ENCODE data around the gene MAST4. TPM values are rescaled to one million over a fixed set of nuclear protein-coding genes. Genes with fewer than 3 reads are reported as not detected.

Gene MAST4
- total and polyA plus RNA-seq, 12 donors: 29.6 to 93.3 (median 76.6) TPM

DNA sequence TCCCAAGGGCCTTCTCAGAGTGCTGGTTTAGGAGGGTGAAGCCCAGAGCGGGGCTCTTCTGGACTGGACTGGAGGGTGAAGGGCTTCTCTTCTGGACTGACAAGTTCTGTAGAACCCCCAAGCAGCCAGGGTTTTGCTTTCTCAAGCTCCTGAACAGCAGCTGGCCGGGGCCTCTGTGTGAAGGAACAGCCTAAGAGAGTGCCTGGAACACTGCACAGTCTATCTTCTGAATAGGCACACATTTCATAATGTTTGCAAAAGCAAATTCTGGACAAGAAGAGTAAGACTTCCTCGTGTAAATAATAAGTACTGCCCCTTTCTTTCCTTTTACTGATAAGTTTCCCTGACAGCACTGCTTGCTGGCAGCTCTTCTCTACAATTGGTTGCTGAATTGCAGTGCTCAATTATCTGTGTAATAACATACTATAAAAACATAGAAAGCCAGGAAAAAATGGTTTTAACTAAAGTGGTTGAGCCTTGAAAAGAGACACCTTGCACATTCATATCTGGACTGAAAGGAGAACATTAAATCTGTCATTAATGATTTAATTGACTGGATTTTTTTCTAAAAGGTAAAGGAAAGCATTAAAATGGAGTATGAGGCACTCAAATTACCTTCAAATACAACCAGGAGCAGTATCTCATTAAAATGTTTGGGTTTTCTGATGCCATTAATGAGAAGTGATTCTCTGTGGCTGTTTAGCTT, 20.5 kb downstream of the MAST4 start:
- H3K27me3 ChIP-seq: no peaks in the 10 kb centered on the region
- ATAC-seq (peak in 6 of 8 donors; percentile 14 to 63 (median 40)), DNase-seq (no peak)
- H3K4me1 ChIP-seq: peaks cover 4 to 75% (median 27%) of the 10 kb centered on the region in 9 donors
- intact Hi-C loops (cut with DNase I): no loop called here
- H3K4me3 ChIP-seq: no peak overlapping the region
- TF ChIP-seq, protein P1, sequence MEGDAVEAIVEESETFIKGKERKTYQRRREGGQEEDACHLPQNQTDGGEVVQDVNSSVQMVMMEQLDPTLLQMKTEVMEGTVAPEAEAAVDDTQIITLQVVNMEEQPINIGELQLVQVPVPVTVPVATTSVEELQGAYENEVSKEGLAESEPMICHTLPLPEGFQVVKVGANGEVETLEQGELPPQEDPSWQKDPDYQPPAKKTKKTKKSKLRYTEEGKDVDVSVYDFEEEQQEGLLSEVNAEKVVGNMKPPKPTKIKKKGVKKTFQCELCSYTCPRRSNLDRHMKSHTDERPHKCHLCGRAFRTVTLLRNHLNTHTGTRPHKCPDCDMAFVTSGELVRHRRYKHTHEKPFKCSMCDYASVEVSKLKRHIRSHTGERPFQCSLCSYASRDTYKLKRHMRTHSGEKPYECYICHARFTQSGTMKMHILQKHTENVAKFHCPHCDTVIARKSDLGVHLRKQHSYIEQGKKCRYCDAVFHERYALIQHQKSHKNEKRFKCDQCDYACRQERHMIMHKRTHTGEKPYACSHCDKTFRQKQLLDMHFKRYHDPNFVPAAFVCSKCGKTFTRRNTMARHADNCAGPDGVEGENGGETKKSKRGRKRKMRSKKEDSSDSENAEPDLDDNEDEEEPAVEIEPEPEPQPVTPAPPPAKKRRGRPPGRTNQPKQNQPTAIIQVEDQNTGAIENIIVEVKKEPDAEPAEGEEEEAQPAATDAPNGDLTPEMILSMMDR (IDR thresholded peaks at IDR 0.05): no peak
- WGBS, 2 donors: 48 to 52% methylated on average over 3 of the region's 3 CpGs
- H3K27ac ChIP-seq: peak overlapping the region in 5 of 10 donors; percentile 1 to 42 (median 31)
- H3K9me3 ChIP-seq: no peaks in the 10 kb centered on the region
- no peaks in the 10 kb centered on the region for H3K36me3 ChIP-seq

DNA sequence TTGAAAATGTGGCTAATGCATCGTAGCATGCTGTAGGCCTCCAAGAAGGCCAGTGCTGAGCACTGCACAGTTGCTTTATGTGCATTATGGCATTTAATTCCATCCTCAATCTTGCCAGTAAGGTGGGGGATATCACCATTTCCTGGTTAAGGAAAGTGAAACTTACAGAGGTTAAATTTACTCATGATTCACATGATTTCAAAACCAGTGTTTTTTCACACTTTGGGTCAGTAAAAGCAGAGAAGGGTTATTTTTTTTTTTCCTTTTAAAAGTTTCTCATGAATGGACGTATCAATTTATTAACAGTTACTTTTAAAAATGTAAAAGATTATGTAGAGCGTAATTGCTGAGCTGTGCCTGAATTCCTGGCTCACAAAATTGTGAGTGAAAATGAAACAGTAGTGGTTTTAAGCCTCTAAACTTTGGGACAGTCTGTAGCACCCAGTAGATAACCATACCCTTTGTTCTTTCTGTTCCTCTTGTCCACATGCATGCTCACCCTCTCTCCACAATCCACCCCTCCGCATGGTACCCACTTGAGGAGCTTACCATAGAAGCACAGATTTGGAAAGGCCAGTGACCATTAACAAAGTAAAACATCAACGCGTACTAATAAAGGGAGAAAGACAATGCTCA, 21.2 kb downstream of the MAST4 start:
- WGBS, 2 donors: 62 to 64% methylated on average over 6 of the region's 6 CpGs
- no peak overlapping the region for H3K4me3 ChIP-seq
- H3K27me3 ChIP-seq: no peaks in the 10 kb centered on the region
- DNase-seq (no peak), ATAC-seq (peak in 7 of 8 donors; percentile 17 to 71 (median 48))
- no peaks in the 10 kb centered on the region for H3K36me3 ChIP-seq
- TF ChIP-seq, protein P1 (IDR thresholded peaks at IDR 0.05): no peak
- H3K4me1 ChIP-seq: peaks cover 0 to 73% (median 27%) of the 10 kb centered on the region in 9 donors
- intact Hi-C loops (cut with DNase I): no loop called here
- H3K27ac ChIP-seq: peak overlapping the region in 6 of 10 donors; percentile 14 to 42 (median 26)
- H3K9me3 ChIP-seq: no peaks in the 10 kb centered on the region

DNA sequence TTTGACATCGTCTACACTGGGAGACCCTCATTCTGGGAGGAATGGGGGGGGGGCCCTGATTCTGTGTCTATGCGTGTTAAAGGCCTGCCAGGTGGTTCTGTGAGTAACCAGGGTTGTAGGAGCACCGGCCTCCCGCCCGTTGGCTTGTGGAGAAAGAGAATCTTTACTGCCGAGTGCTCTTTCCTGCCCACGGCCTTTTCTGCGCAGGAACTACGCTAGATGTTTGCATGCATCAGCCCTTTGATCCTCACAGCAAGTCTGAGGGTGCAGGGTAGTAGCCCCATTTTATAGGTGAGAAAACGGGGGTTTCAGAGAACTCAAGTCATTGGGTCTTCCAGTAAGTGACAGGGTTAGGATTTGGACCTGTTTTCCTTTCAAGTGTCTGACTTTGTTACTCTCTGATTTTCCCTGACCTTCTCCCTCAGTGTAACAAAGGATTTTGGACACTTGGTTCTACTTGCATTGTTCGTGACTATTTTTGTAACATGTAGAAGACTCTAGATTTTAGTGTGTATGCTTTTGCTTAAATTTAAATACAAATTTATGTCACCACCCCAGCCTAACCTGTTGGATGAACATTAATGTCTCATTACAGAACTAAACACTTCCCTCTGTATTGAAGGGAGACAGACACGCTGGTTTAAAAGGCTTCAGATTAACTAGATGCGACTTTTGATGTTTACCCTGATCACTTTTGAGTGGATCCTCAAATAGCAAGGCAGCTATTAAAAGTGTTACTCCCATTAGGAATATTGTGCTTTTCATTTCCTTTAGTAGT, 22.0 kb downstream of the MAST4 start:
- H3K4me3 ChIP-seq: no peak overlapping the region
- H3K27me3 ChIP-seq: no peaks in the 10 kb centered on the region
- no peak for DNase-seq
- TF ChIP-seq, protein P1 (IDR thresholded peaks at IDR 0.05): no peak
- intact Hi-C loops (cut with DNase I): no loop called here
- peak in 1 of 8 donors; percentile 18 for ATAC-seq
- WGBS, 2 donors: 77 to 80% methylated on average over 13 of the region's 13 CpGs
- H3K4me1 ChIP-seq: peaks cover 0 to 67% (median 27%) of the 10 kb centered on the region in 9 donors
- no peaks in the 10 kb centered on the region for H3K36me3 ChIP-seq
- H3K27ac ChIP-seq: peak overlapping the region in 6 of 10 donors; percentile 14 to 42 (median 22)
- H3K9me3 ChIP-seq: peaks cover 0 to 4% (median 0%) of the 10 kb centered on the region in 11 donors

DNA sequence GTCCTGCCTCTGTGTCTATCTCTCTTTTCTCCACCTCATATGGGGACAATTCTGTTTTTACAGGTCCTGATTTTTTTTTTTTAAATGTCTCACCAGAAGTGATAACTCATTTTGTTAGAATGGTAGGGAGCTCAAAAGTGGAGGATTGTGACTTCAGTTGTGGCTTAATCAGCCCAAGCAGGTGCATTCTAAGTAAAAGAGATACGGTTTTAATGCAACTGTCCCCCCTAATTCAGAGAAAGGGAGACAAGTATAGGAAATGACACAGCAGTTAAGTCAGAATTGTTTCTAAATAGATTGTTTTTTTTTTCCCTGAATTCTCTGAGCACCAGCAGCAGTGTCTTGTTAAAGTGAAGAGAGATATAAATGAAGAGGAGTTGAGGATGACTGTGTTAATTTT, 24.5 kb downstream of the MAST4 start:
- Histone ChIP-seq H3K9me3 (peaks cover 0 to 9% (median 0%) of the 10 kb centered on the region in 11 donors), H3K27me3 (no peaks in the 10 kb centered on the region), H3K4me3 (no peak overlapping the region), H3K36me3 (no peaks in the 10 kb centered on the region), H3K27ac (no peak overlapping the region), H3K4me1 (peaks cover 0 to 55% (median 25%) of the 10 kb centered on the region in 9 donors)
- intact Hi-C loops (cut with DNase I): no loop called here
- 53 to 61% methylated on average over 1 of the region's 1 CpG for WGBS, 2 donors
- no peak for ATAC-seq
- DNase-seq: no peak
- TF ChIP-seq, protein P1 (IDR thresholded peaks at IDR 0.05): no peak
